BLaER1 (cell line): ENCODE measurements around the gene STX8.
"Not testable (repeated sequence)": the region's sequence is repeated elsewhere in the genome, so short reads cannot be mapped to it uniquely, and the experiment has no call there.

Experiments used
- H3K27ac ChIP-seq: shearing (Covaris generic); formaldehyde crosslinking; 2 replicates; pipeline ENCODE4 v1.8.1; 2022
- H3K27me3 ChIP-seq: shearing (Covaris generic); formaldehyde crosslinking; 2 replicates; pipeline ENCODE4 v1.8.1; 2022
- H3K36me3 ChIP-seq: shearing (Covaris generic); formaldehyde crosslinking; 2 replicates; pipeline ENCODE4 v1.8.1; 2022
- H3K4me1 ChIP-seq: shearing (Covaris generic); formaldehyde crosslinking; 2 replicates; pipeline ENCODE4 v1.8.1; 2022
- H3K4me2 ChIP-seq: shearing (Covaris generic); formaldehyde crosslinking; 2 replicates; pipeline ENCODE4 v1.8.1; 2022
- H3K4me3 ChIP-seq: shearing (Covaris generic); formaldehyde crosslinking; 2 replicates; pipeline ENCODE4 v1.8.1; 2022
- H3K9ac ChIP-seq: shearing (Covaris generic); formaldehyde crosslinking; 2 replicates; pipeline ENCODE4 v1.8.1; 2022
- H3K9me3 ChIP-seq: shearing (Covaris generic); formaldehyde crosslinking; 2 replicates; pipeline ENCODE4 v1.8.1; 2022
- H4K20me1 ChIP-seq: shearing (Covaris generic); formaldehyde crosslinking; 2 replicates; pipeline ENCODE4 v1.8.1; 2022
- Cebpa-rat ChIP-seq: shearing (Covaris generic); IDR thresholded peaks from 2 replicates; pipeline ENCODE4 v1.8.1; 2022

The STX8 gene

GRCh38 chr17:9457005-9457404 lies 118.6 kb downstream of the STX8 start:
- Histone ChIP-seq H3K36me3 (peaks cover 5% of the 10 kb centered on the region; the same call in 1 of the 2 replicates), H3K9ac (no peak overlapping the region), H4K20me1 (no peaks in the 10 kb centered on the region), H3K4me1 (no peaks in the 10 kb centered on the region), H3K4me3 (no peak overlapping the region), H3K9me3 (peaks cover 16% of the 10 kb centered on the region), H3K27me3 (no peaks in the 10 kb centered on the region), H3K27ac (no peak overlapping the region), H3K4me2 (no peak overlapping the region)
- no peak for TF ChIP-seq Cebpa-rat

DNA sequence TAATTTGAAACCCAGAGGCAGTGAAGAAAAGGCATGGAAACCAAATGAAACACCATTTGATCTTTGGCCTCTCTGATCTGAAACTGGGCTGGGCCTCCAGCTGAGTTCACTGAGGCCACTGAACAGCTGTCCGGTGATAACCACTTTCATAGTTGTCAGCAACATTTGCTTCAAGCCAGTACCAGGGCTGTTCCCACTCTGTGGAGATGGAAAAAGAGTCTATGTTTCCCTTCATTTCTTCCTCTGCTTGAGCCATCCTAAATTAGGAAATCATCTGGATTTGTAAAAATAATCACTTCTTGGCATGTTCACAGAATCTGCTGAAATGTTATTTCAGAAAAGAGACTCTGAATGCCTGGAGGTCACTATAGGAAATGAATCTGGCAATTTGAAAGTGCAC lies 119.3 kb downstream of the STX8 start:
- Histone ChIP-seq H3K36me3 (peaks cover 5% of the 10 kb centered on the region; the same call in 1 of the 2 replicates), H3K4me1 (no peaks in the 10 kb centered on the region), H4K20me1 (no peaks in the 10 kb centered on the region), H3K9ac (no peak overlapping the region), H3K27ac (no peak overlapping the region), H3K4me2 (no peak overlapping the region), H3K9me3 (peaks cover 13% of the 10 kb centered on the region; the same call in 1 of the 2 replicates), H3K4me3 (no peak overlapping the region), H3K27me3 (no peaks in the 10 kb centered on the region)
- TF ChIP-seq Cebpa-rat: no peak

GRCh38 chr17:9451934-9452333 lies 123.7 kb downstream of the STX8 start:
- H3K27me3 ChIP-seq: no peaks in the 10 kb centered on the region
- no peaks in the 10 kb centered on the region for H3K4me1 ChIP-seq
- peaks cover under 1% of the 10 kb centered on the region; the same call in 1 of the 2 replicates for H3K9me3 ChIP-seq
- H3K4me2 ChIP-seq: no peak overlapping the region
- H3K36me3 ChIP-seq: no peaks in the 10 kb centered on the region
- no peak overlapping the region for H3K9ac ChIP-seq
- no peak overlapping the region for H3K27ac ChIP-seq
- TF ChIP-seq Cebpa-rat: no peak
- no peaks in the 10 kb centered on the region for H4K20me1 ChIP-seq
- H3K4me3 ChIP-seq: no peak overlapping the region

DNA sequence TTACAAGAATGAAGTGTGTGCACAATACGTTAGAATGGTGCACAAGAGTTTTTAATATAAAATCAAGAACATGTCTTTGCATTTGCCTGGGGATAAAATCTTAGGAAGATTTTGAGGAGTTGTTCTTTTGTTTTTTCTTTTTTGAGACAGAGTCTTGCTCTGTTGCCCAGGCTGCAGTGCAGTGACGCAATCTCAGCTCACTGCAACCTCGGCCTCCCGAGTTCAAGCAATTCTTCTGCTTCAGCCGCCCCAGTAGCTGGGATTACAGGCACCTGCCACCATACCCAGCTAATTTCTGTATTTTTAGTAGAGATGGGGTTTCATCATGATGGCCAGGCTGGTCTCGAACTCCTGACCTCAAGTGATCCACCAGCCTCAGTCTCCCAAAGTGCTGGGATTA lies 128.3 kb downstream of the STX8 start:
- not testable (repeated sequence) for H3K27me3 ChIP-seq, H3K4me1 ChIP-seq, H3K36me3 ChIP-seq, H3K9me3 ChIP-seq, H3K4me3 ChIP-seq, H4K20me1 ChIP-seq, H3K27ac ChIP-seq, H3K9ac ChIP-seq, H3K4me2 ChIP-seq

DNA sequence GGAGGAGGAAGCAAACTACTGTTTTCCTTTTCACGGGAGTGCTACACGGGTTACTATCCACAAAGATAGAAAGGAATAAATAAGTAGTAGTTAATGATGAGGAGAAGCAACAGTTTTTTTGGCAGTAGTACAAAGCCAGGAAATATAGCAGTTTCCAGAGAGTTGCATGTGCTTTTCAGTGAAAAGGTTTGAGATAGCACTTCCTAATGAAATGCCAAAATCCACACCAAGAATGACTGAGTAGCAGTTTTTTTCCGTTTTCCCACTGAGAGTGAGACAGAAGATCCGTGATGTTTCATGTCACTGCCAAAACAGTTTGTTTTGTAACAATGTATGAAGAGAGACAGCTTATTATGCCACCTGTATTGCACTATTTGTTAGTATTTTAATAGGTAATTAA lies 129.1 kb downstream of the STX8 start:
- Histone ChIP-seq H3K4me2 (no peak overlapping the region), H4K20me1 (no peaks in the 10 kb centered on the region), H3K9me3 (0 out of 2 replicates have a peak, but pooled peaks cover 4% of the 10 kb centered on the region)

GRCh38 chr17:9445424-9445823 lies 130.2 kb downstream of the STX8 start:
- no peak for TF ChIP-seq Cebpa-rat
- 0 out of 2 replicates have a peak, but pooled peaks cover 4% of the 10 kb centered on the region for H3K9me3 ChIP-seq

More for the DNA sequence above, 129.1 kb downstream of the STX8 start:
- Histone ChIP-seq H3K9ac (no peak overlapping the region), H3K27ac (no peak overlapping the region), H3K27me3 (no peaks in the 10 kb centered on the region), H3K36me3 (no peaks in the 10 kb centered on the region), H3K4me1 (no peaks in the 10 kb centered on the region), H3K4me3 (no peak overlapping the region)
- no peak for TF ChIP-seq Cebpa-rat

DNA sequence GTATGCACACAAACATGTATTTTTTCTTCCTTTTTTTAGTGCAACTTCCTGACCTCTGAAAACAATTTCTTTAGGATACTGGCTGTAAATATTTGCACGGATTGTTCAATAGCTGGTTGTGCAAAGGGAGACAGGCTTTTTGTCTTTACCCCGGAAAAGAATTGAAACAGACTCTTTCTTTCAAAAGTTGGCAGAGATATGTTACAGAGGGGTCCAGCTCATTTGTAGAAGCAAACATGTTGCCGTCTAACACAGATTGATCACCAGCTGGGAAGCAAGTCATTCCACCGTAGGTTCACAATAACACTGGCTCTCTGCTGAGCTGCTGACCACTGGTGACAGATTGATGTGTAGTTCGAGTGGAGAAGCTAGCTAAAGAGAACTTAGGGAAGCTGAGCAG lies 130.9 kb downstream of the STX8 start:
- Histone ChIP-seq H3K4me2 (no peak overlapping the region), H3K36me3 (no peaks in the 10 kb centered on the region), H3K9ac (no peak overlapping the region), H4K20me1 (no peaks in the 10 kb centered on the region), H3K9me3 (0 out of 2 replicates have a peak, but pooled peaks cover 4% of the 10 kb centered on the region), H3K4me3 (no peak overlapping the region), H3K27ac (no peak overlapping the region), H3K27me3 (no peaks in the 10 kb centered on the region), H3K4me1 (no peaks in the 10 kb centered on the region)
- TF ChIP-seq Cebpa-rat: no peak

More at GRCh38 chr17:9445424-9445823, 130.2 kb downstream of the STX8 start:
- no peaks in the 10 kb centered on the region for H3K27me3 ChIP-seq
- H3K36me3 ChIP-seq: no peaks in the 10 kb centered on the region
- H3K9ac ChIP-seq: no peak overlapping the region
- no peaks in the 10 kb centered on the region for H3K4me1 ChIP-seq
- H3K27ac ChIP-seq: no peak overlapping the region
- H4K20me1 ChIP-seq: no peaks in the 10 kb centered on the region
- H3K4me2 ChIP-seq: no peak overlapping the region
- H3K4me3 ChIP-seq: no peak overlapping the region

GRCh38 chr17:9443811-9444210 lies 131.8 kb downstream of the STX8 start:
- Histone ChIP-seq H3K36me3 (no peaks in the 10 kb centered on the region), H4K20me1 (no peaks in the 10 kb centered on the region), H3K4me3 (no peak overlapping the region), H3K9ac (no peak overlapping the region), H3K27me3 (no peaks in the 10 kb centered on the region), H3K4me2 (no peak overlapping the region), H3K27ac (no peak overlapping the region), H3K4me1 (no peaks in the 10 kb centered on the region), H3K9me3 (0 out of 2 replicates have a peak, but pooled peaks cover 4% of the 10 kb centered on the region)
- no peak for TF ChIP-seq Cebpa-rat

- no peak for TF ChIP-seq Cebpa-rat
- Histone ChIP-seq H3K36me3 (no peaks in the 10 kb centered on the region), H3K4me2 (no peak overlapping the region), H3K9me3 (0 out of 2 replicates have a peak, but pooled peaks cover 4% of the 10 kb centered on the region), H3K4me3 (no peak overlapping the region), H3K4me1 (no peaks in the 10 kb centered on the region), H4K20me1 (no peaks in the 10 kb centered on the region), H3K27ac (no peak overlapping the region), H3K9ac (no peak overlapping the region), H3K27me3 (no peaks in the 10 kb centered on the region)
Observed at GRCh38 chr17:9439851-9440250, 135.8 kb downstream of the STX8 start.

DNA sequence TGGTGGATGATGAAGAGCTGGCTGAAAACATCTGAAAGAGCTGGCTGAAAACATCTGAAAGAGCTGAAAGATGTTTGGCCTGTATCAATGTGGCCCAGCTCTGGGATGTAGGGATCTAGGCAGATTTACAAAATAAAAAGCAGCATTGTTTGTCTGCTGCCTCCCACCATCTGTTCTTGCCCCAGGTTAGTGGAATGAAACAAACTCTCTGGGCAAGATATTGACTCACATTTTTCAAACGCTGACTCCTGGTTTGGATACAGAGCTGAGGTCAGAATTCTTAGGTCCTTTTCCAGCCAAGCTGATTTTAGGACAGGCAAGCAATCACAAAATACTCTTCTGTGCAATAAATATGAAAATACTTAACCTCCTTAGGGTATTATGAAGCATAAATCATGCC lies 139.0 kb downstream of the STX8 start:
- no peak overlapping the region for H3K4me2 ChIP-seq
- no peaks in the 10 kb centered on the region for H3K36me3 ChIP-seq
- no peaks in the 10 kb centered on the region for H3K9me3 ChIP-seq
- H3K27ac ChIP-seq: no peak overlapping the region
- H3K27me3 ChIP-seq: no peaks in the 10 kb centered on the region
- H3K9ac ChIP-seq: no peak overlapping the region
- peaks cover 8% of the 10 kb centered on the region; the same call in 1 of the 2 replicates for H4K20me1 ChIP-seq
- TF ChIP-seq Cebpa-rat: no peak
- H3K4me1 ChIP-seq: peaks cover 26% of the 10 kb centered on the region
- H3K4me3 ChIP-seq: no peak overlapping the region

GRCh38 chr17:9435165-9435564 lies 140.5 kb downstream of the STX8 start:
- Histone ChIP-seq H3K4me2 (no peak overlapping the region), H4K20me1 (peaks cover 8% of the 10 kb centered on the region; the same call in 1 of the 2 replicates), H3K27me3 (no peaks in the 10 kb centered on the region), H3K36me3 (no peaks in the 10 kb centered on the region), H3K4me3 (no peak overlapping the region), H3K9ac (no peak overlapping the region), H3K4me1 (peaks cover 30% of the 10 kb centered on the region), H3K27ac (no peak overlapping the region), H3K9me3 (no peaks in the 10 kb centered on the region)
- no peak for TF ChIP-seq Cebpa-rat
